Activated naive CD8-positive, alpha-beta T cell treated with anti-CD3 and anti-CD28 coated beads, Interleukin-2, amount 50 U/mL, for 16 hours (primary cell): ENCODE measurements around the gene MYBL2.
"Not testable (repeated sequence)": the region's sequence is repeated elsewhere in the genome, so short reads cannot be mapped to it uniquely, and the experiment has no call there.

ENCODE experiments used
- DNase-seq: peaks from one replicate; pipeline ENCODE4 v3.0.0-alpha.2; 2020; ENCODE audit warnings: low read depth, low spot score

MYBL2 gene

GRCh38 chr20:43751167-43752050 is 84.5 kb downstream of the MYBL2 start:
- DNase-seq = peak; percentile 17

GRCh38 chr20:43752051-43752360 is 85.1 kb downstream of the MYBL2 start:
- no peak for DNase-seq

- no peak for DNase-seq
Observed at GRCh38 chr20:43752561-43753301, 85.8 kb downstream of the MYBL2 start.

DNA sequence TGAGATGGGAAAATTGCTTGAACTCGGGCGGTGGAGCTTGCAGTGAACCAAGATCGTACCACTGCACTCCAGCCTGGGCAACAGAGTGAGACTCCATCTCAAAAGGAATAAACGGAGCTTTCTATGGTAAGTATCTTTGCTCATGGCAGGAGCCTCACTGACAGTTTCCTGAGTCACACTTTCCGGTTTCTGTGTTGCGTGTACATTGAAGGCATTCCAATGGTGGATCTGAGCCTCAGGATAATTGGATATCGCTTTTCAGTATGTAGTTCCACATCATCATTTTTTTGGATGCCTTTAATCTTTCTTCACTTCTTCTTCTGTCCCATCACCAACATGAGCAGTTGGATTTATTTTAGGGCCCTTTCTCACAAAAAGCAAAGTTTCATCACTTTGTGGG is 88.5 kb downstream of the MYBL2 start:
- no peak for DNase-seq

DNA sequence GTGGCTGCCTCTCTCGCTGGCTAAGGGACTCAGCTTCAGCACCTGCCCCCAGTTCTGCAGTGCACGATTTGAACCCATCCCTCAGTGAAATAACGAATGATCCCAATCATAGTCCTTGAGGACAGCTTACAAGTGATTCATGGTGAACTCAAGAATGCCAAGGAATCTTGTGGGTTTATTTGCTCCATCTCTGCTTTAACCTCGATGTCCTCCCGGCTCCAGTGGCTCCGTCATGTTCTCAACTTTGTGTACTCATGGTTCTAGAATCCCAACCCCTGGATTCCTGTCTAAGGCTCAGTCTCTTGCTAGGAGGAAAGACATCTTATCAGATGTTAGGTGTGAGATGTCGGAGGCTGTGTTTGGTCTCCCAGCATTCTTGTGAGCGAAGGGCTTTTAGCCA is 88.9 kb downstream of the MYBL2 start:
- DNase-seq = no peak

DNA sequence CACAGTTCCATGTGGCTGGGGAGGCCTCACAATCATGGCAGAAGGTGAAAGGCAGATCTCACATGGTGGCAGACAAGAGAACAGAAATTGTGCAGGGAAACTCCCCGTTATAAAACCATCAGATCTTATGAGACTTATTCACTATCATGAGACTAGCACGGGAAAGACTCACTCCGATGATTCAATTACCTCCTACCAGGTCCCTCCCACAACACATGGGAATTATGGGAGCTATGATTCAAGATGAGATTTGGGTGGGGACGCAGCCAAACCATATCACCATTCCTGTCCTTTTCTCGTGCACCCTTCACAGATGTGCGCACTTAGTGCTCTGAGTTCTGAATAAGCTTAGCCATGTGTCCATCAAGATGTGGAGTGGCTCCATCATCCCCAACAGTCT is 91.0 kb downstream of the MYBL2 start:
- not testable (repeated sequence) for DNase-seq

- no peak for DNase-seq
Observed at GRCh38 chr20:43761386-43762340, 94.7 kb downstream of the MYBL2 start.

GRCh38 chr20:43762911-43763310 is 96.0 kb downstream of the MYBL2 start:
- no peak for DNase-seq

DNA sequence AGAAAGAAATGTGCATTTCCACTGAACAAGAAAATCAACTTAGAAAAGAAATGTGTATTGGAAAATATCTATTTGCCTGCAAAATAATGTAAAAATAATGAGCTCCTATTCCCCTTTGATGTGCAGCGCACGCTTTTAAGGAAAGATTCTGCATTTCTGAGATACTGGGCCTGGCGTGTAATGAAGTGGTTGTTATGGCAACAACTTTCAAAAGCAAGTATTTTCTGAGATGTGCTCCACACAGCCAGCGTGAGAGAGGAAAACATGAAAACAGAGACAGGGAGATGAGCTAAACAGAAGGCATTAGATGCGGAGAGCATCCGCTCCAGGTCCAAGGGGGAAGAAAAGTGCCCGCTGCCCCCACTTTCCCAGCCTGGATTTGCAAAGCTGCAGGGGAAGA is 99.0 kb downstream of the MYBL2 start:
- no peak for DNase-seq
